Left renal cortex interstitium (tissue), 4 donors: ENCODE measurements around the gene APBA1. TPM values are rescaled to one million over a fixed set of nuclear protein-coding genes. Genes with fewer than 3 reads are reported as not detected.

Experiments
- DNase-seq, 4 donors: peaks; one replicate each; pipeline ENCODE4 v3.0.0-alpha.2; 2013; ENCODE audit warnings: low read depth in 4 of 4, low spot score in 2 of 4, missing footprints in 1 of 4
- polyA plus RNA-seq, 4 donors: library from polyadenylated mRNA; unstranded; fragments of 120-200 nt; gene quantifications; one replicate each; pipeline ENCODE4 v1.2.1, GENCODE V29; 2013; ENCODE audit not compliant: insufficient read length in 4 of 4

Gene APBA1
- polyA plus RNA-seq, 4 donors, result 13.6 to 17.8 (median 16.6) TPM

GRCh38 chr9:69494208-69494607 lies 178.0 kb downstream of the APBA1 start:
- no peak for DNase-seq

GRCh38 chr9:69486498-69486897 lies 185.7 kb downstream of the APBA1 start:
- no peak for DNase-seq

DNA sequence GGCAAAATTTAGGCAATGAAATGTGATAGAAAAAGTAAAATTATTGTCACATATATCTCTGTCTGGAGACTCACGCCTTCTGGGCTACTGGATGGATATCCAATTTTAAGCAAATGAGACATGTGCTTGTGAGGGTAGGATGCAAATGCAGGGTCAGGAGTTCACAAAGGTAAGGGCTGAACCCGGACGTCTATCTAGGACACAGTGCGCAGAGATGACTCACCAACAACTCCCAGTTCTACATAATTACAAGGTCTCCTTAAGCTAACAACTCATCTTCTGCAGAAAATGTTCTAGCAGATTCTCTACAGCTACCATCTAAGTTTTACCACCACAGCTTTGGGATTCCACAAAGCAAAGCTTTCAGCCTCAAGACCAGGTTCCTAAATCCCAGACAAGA lies 186.7 kb downstream of the APBA1 start:
- DNase-seq, result no peak

DNA sequence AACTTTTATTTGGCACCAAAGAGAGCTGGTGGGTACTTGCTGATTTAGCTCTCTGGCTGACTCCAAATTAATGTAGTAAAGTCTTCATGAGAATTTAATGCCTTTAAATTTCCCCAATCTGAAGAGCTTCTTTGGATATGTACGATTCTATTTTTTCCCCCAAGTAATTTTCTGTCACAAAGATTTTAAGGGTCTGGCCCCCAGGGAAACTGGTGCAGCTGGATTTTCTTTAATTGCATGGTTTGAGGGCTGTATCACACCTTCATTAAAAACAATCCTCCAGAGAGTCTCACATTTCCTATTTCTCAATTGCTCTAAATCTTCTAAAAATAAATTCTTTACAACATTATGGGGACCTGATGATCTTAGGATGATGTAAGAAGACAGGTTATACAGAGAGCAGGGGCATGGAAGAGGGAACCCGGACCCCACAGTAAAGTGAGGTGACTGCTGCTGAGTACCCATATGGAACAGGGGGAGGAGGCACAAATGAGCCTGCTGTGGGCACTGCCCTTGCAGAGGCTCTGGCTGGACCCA lies 188.2 kb downstream of the APBA1 start:
- DNase-seq, result no peak

GRCh38 chr9:69476797-69477196 lies 195.4 kb downstream of the APBA1 start:
- DNase-seq, result no peak

GRCh38 chr9:69476016-69476415 lies 196.2 kb downstream of the APBA1 start:
- no peak for DNase-seq

- DNase-seq, result no peak
Measured at GRCh38 chr9:69474821-69475220, 197.3 kb downstream of the APBA1 start.

GRCh38 chr9:69472101-69472620 lies 200.0 kb downstream of the APBA1 start:
- DNase-seq, result no peak

GRCh38 chr9:69471433-69471832 lies 200.7 kb downstream of the APBA1 start:
- DNase-seq, result no peak

GRCh38 chr9:69470186-69470977 lies 201.8 kb downstream of the APBA1 start:
- DNase-seq, result peak in 1 of 4 donors; percentile 24

GRCh38 chr9:69469136-69469535 lies 203.0 kb downstream of the APBA1 start:
- no peak for DNase-seq

DNA sequence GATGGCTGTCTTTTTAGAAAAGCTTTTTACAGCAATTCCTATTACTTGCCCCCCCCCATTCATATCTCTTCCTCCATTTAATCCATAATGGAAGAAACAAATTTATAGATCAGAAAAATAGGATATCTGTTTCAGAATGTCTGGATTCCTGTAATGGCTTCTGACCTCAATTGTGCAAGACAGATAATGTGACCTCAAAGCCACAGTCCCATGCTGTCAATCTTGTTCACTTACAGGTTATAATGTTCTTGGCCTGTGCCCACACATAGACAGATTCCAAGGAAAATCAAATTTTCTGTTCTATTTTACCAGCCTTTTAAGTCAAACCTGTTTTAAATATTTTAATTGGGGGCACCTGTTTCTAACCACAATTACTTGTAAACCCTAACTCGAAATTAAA lies 203.8 kb downstream of the APBA1 start:
- DNase-seq, result no peak

GRCh38 chr9:69466151-69466550 lies 206.0 kb downstream of the APBA1 start:
- no peak for DNase-seq

DNA sequence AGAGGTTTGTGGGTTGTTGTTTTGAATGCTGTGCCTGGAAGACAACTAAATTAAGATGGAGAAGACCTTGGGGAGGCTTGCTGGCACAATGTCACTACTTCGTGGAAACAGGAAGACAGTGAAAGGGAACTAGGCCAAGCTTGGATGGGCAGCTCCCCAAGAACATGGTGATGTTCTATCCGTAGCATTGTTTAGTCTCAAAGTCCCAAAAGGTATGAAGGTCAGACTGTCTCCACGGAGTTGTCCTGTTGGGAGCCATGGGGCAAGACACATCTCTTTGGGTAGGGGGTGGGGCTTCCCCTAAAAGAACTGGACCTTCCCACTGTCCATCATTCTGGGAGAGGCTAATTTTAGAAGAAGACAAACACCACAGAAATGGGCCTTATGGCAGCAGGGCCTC lies 206.7 kb downstream of the APBA1 start:
- no peak for DNase-seq

DNA sequence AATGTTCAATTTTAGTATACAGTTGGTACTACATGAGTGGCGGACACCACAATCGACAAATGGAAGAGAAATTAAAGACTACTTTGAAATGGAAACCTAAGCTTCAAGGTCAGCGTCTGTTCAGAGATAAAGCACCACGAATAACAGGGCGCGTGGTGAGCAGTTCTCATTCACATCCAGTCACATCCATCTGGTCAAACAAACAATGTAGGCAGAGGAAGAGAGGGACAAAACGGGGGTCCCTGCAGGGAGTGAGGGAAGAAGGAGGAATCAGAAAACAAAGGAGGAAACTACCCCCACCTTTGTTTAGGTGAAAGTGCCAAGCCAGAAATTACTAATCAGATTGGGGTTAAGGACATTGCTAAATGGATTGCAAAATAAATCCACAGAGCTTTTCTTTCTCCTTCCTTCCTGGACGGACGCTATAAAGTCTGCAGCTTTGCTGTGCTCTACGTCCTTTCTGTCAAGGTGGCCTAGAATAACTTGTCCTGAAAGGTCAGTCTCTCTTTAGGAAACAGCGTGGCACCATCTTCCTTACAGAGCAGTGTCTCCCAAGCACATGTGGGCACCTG lies 208.6 kb downstream of the APBA1 start:
- DNase-seq, result no peak

DNA sequence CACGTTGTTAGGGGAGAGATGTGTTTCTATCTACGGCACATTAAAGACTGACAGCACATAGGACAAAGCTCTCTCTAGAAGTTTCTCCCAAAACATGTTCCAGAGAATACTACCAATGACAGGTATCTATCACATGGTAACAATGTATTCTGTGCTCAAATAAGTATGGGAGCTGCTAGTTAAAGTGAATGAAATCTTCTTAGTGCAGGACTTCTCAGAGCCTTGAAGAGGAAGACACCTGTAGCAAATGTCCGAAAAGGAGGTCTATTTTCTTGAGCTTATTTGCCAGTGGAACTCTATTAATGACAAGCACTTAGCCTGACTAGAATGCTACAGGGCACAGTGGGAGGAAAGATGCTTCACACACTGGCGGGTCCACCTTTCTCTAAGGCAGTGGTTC lies 209.8 kb downstream of the APBA1 start:
- no peak for DNase-seq

DNA sequence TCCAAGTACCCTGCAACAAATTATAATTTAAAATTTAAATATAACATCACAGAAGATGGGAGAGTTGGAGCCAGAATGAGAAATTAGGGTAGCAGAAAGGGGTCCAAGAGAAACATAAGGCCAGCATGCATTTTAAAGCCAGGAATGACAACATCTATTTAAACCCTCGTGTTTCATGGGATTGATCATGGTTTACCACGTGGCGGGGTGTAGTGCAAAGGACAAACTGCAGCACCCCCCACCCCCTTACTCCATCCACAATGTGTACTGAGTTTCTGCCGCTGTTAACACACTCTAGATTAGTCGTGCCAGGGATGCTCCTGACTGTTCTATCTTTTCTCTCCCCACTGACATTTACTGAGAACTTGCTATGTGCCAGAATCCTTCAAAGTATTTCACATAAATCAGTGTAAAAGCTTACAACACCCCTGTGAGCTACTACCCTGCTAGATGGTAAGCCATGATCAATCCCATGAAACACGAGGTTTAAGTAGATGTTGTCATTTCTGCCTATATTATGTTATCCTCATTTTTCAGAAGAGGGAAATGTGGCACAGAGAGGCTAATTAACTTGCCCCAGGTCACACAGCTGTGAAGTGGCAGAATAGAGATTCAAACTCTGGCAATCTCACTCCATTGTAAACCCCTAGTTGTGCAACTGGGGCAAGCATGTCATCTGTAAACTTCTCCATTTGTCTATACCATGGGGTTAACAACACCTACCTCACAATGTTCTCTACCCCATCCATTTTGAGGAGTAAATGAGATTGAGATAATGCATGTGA lies 210.9 kb downstream of the APBA1 start:
- DNase-seq, result no peak

- no peak for DNase-seq
Measured at GRCh38 chr9:69460012-69460411, 212.2 kb downstream of the APBA1 start.

- DNase-seq, result no peak
Measured at GRCh38 chr9:69458176-69458575, 214.0 kb downstream of the APBA1 start.

- DNase-seq, result no peak
Measured at GRCh38 chr9:69456201-69456600, 216.0 kb downstream of the APBA1 start.

- DNase-seq, result no peak
Measured at GRCh38 chr9:69455311-69455710, 216.9 kb downstream of the APBA1 start.
